PC-9 (cell line): Measurements from ENCODE around the gene RLN1. TPM values are rescaled to one million over a fixed set of nuclear protein-coding genes. Genes with fewer than 3 reads are reported as not detected.

Experiments used
- BruUV-seq: library from RNA; stranded (reverse); fragments of 400-500 nt; replicated peaks from 2 replicates; lab custom pipeline; 2021; lab: Mats Ljungman, UMichigan
- CTCF ChIA-PET: fragments of 300-600 bp; sonication (Branson Sonifier 250); formaldehyde crosslinking; loops from one replicate; lab custom pipeline; 2022; ENCODE audit warnings: antibody characterized with exemption; lab: Charles Lee
- POLR2A ChIA-PET: fragments of 300-600 bp; sonication (Branson Sonifier 250); formaldehyde crosslinking; loops from one replicate; lab custom pipeline; 2022; ENCODE audit warnings: antibody characterized with exemption; ENCODE audit not compliant: unreplicated experiment; lab: Charles Lee
- DNase-seq, 2 experiments: peaks; one replicate each; pipeline versions ENCODE4 v3.0.0 to v3.0.0-alpha.2; 2015 to 2022; ENCODE audit warnings: mixed read lengths in 1 of 2
- H2AFZ ChIP-seq: fragments of 200-600 bp; sonication (generic); 2 replicates; pipeline ENCODE4 v1.8.1; 2017; ENCODE audit warnings: antibody characterized with exemption
- H3F3A ChIP-seq: fragments of 200-600 bp; sonication (generic); 2 replicates; pipeline ENCODE4 v1.8.1; 2017; ENCODE audit warnings: antibody characterized with exemption, mild to moderate bottlenecking, low read depth; ENCODE audit not compliant: insufficient read depth
- H3K27ac ChIP-seq: fragments of 200-600 bp; sonication (generic); 2 replicates; pipeline ENCODE4 v1.6.1; 2016; ENCODE audit warnings: mixed run types
- H3K27me3 ChIP-seq: fragments of 200-600 bp; sonication (generic); 2 replicates; pipeline ENCODE4 v1.6.1; 2016; ENCODE audit warnings: low read depth, mixed run types; ENCODE audit not compliant: insufficient read depth
- H3K36me3 ChIP-seq: fragments of 200-600 bp; sonication (generic); 2 replicates; pipeline ENCODE4 v1.6.1; 2016; ENCODE audit warnings: low read depth, mixed run types
- H3K4me1 ChIP-seq: fragments of 200-600 bp; sonication (generic); replicated peaks from 2 replicates; pipeline ENCODE4 v1.6.1; 2016; ENCODE audit warnings: mixed run types; ENCODE audit not compliant: insufficient read depth
- H3K4me2 ChIP-seq: fragments of 200-600 bp; sonication (generic); 2 replicates; pipeline ENCODE4 v1.6.1; 2017; ENCODE audit warnings: mixed run types
- H3K4me3 ChIP-seq: fragments of 200-600 bp; sonication (generic); 2 replicates; pipeline ENCODE4 v1.6.1; 2016; ENCODE audit warnings: mixed run types
- H3K79me2 ChIP-seq: fragments of 200-600 bp; sonication (generic); 2 replicates; pipeline ENCODE4 v1.6.1; 2017; ENCODE audit warnings: low read depth, mixed run types
- H3K9me2 ChIP-seq: fragments of 200-600 bp; sonication (generic); 2 replicates; pipeline ENCODE4 v1.8.1; 2017; ENCODE audit warnings: mild to moderate bottlenecking; ENCODE audit not compliant: insufficient read depth
- H3K9me3 ChIP-seq: fragments of 200-600 bp; sonication (generic); 2 replicates; pipeline ENCODE4 v1.8.1; 2016; ENCODE audit warnings: low read depth; ENCODE audit not compliant: insufficient read depth
- H4K20me1 ChIP-seq: fragments of 200-600 bp; sonication (generic); 2 replicates; pipeline ENCODE4 v1.8.1; 2017; ENCODE audit not compliant: insufficient read depth
- EZH2 ChIP-seq: fragments of 200-600 bp; sonication (generic); IDR thresholded peaks from 2 replicates; pipeline ENCODE4 v1.8.0; 2017; ENCODE audit warnings: antibody characterized with exemption, low read depth
- intact Hi-C: fragments of 100-400 bp; cut with micrococcal nuclease; formaldehyde crosslinking; loops from one replicate; pipeline ENCODE4 v1.10.0; 2022; ENCODE audit not compliant: unreplicated experiment
- total RNA-seq: library from RNA; stranded (reverse); gene quantifications from 2 replicates; pipeline ENCODE4 v1.2.3, GENCODE V29; 2021
- TF ChIP-seq, protein P1 (sequence below): fragments of 200-600 bp; sonication (generic); conservative IDR thresholded peaks from 2 replicates; pipeline ENCODE4 v1.6.1; 2017; ENCODE audit warnings: mixed run types, antibody characterized with exemption, mild to moderate bottlenecking, moderate library complexity

Gene RLN1
- total RNA-seq, 1 experiment from 2014 or later: 0.83 TPM

DNA sequence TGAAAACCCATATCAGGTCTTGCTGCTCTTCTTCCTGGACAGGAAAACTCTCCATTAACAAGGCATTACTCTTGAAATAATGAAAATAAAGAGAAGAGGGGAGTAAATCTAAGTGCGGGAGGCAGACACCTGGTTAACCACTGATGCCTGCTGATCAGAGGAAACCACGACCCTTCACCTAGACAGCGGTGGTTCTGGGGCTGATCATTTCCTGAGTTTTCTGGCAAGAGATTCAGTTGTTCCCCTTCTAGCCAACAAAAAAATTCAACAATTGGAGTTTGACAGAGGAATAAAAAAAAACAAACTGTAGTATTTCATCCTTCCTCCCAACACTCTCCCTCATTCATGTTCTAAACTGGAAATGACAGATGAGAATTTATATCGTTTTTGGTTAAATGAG lies 38.1 kb downstream of the RLN1 start:
- H4K20me1 ChIP-seq: no peaks in the 10 kb centered on the region
- no peak overlapping the region for H3K27ac ChIP-seq
- TF ChIP-seq, protein P1, sequence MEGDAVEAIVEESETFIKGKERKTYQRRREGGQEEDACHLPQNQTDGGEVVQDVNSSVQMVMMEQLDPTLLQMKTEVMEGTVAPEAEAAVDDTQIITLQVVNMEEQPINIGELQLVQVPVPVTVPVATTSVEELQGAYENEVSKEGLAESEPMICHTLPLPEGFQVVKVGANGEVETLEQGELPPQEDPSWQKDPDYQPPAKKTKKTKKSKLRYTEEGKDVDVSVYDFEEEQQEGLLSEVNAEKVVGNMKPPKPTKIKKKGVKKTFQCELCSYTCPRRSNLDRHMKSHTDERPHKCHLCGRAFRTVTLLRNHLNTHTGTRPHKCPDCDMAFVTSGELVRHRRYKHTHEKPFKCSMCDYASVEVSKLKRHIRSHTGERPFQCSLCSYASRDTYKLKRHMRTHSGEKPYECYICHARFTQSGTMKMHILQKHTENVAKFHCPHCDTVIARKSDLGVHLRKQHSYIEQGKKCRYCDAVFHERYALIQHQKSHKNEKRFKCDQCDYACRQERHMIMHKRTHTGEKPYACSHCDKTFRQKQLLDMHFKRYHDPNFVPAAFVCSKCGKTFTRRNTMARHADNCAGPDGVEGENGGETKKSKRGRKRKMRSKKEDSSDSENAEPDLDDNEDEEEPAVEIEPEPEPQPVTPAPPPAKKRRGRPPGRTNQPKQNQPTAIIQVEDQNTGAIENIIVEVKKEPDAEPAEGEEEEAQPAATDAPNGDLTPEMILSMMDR: no peak
- TF ChIP-seq EZH2: no peak
- no peaks in the 10 kb centered on the region for H3K27me3 ChIP-seq
- CTCF ChIA-PET: no interaction called here
- H2AFZ ChIP-seq: no peak overlapping the region
- no peaks in the 10 kb centered on the region for H3F3A ChIP-seq
- DNase-seq: no peak
- no peaks in the 10 kb centered on the region for H3K9me2 ChIP-seq
- H3K4me2 ChIP-seq: no peak overlapping the region
- H3K4me3 ChIP-seq: no peak overlapping the region
- H3K79me2 ChIP-seq: no peaks in the 10 kb centered on the region
- no peaks in the 10 kb centered on the region for H3K9me3 ChIP-seq
- no peaks in the 10 kb centered on the region for H3K36me3 ChIP-seq
- BruUV-seq: no TSS peak
- POLR2A ChIA-PET: no interaction called here
- intact Hi-C loops: no loop called here
- H3K4me1 ChIP-seq: no peaks in the 10 kb centered on the region

DNA sequence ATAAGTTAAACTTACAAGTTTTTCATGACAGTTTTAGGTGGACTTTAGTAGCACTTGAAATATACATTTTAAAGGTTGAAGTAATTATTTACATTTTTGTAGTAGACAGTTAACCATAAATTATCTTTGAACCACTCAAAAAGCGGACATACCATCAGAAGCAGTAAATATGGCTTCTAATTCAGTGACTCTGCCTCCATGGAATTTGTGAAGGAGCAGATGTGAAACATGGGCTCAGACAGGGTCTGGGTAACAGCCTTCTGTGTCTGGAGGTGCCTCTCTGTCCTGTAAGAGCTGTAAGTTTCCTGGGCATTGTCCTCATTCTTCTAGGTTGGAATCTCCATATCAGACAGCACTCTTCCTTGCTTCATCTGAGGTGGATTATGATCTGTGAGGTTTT lies 47.5 kb downstream of the RLN1 start:
- no peak for DNase-seq
- no peak overlapping the region for H3K4me2 ChIP-seq
- H3K27me3 ChIP-seq: no peaks in the 10 kb centered on the region
- H3F3A ChIP-seq: no peaks in the 10 kb centered on the region
- no peaks in the 10 kb centered on the region for H3K9me2 ChIP-seq
- intact Hi-C loops: no loop called here
- no peak for TF ChIP-seq EZH2
- TF ChIP-seq, protein P1: no peak
- ChIA-PET CTCF (no interaction called here), POLR2A (no interaction called here)
- H3K27ac ChIP-seq: no peak overlapping the region
- no peaks in the 10 kb centered on the region for H3K4me1 ChIP-seq
- H3K36me3 ChIP-seq: no peaks in the 10 kb centered on the region
- H3K9me3 ChIP-seq: no peaks in the 10 kb centered on the region
- no peak overlapping the region for H2AFZ ChIP-seq
- BruUV-seq: no TSS peak
- H4K20me1 ChIP-seq: no peaks in the 10 kb centered on the region
- no peak overlapping the region for H3K4me3 ChIP-seq
- no peaks in the 10 kb centered on the region for H3K79me2 ChIP-seq

DNA sequence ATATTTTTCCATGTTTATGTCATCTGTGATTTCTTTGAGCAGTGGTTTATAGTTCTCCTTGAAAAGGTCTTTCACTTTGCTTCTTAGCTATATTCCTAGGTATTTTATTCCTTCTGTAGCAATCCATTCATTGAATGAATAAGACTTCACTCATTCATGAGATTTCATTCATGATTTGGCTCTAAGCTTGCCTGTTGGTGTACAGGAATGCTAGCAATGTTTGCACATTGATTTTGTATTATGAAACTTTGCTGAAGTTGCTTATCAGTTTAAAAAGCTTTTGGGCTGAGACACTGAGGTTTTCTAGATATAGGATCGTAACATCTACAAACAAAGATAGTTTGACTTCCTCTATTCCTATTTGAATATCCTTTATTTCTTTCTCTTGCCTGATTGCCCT lies 51.1 kb downstream of the RLN1 start:
- H3K79me2 ChIP-seq: no peaks in the 10 kb centered on the region
- ChIA-PET CTCF (interaction anchor here (0.6 kb wide), 1 partner anchor 501 kb away, joined by 4 read pairs; no protein-coding TSS in a partner anchor), POLR2A (no interaction called here)
- peak in 1 of 2 experiments; percentile 41 for DNase-seq
- intact Hi-C loops: no loop called here
- H3K27me3 ChIP-seq: no peaks in the 10 kb centered on the region
- H2AFZ ChIP-seq: no peak overlapping the region
- no TSS peak for BruUV-seq
- no peaks in the 10 kb centered on the region for H3K9me2 ChIP-seq
- no peak overlapping the region for H3K27ac ChIP-seq
- no peaks in the 10 kb centered on the region for H3K9me3 ChIP-seq
- no peaks in the 10 kb centered on the region for H3K36me3 ChIP-seq
- H3F3A ChIP-seq: no peaks in the 10 kb centered on the region
- H4K20me1 ChIP-seq: no peaks in the 10 kb centered on the region
- no peak overlapping the region for H3K4me2 ChIP-seq
- H3K4me1 ChIP-seq: no peaks in the 10 kb centered on the region
- no peak overlapping the region for H3K4me3 ChIP-seq
- no peak for TF ChIP-seq EZH2
- TF ChIP-seq, protein P1: no peak
